ENCODE measurements around the gene ACSL1.
"Not testable (repeated sequence)": the region's sequence is repeated elsewhere in the genome, so short reads cannot be mapped to it uniquely, and the experiment has no call there.

Gene ACSL1

GRCh38 chr4:184750926-184751584 is 74.7 kb downstream of the ACSL1 start:
- DNase-seq, result no peak

GRCh38 chr4:184748251-184748652 is 77.5 kb downstream of the ACSL1 start:
- no peak for DNase-seq

GRCh38 chr4:184747034-184747830 is 78.5 kb downstream of the ACSL1 start:
- DNase-seq, result no peak

- DNase-seq, result peak; percentile 71
These were observed 79.7 kb downstream of the ACSL1 start for GRCh38 chr4:184745831-184746795.

- DNase-seq, result no peak
These were observed 81.5 kb downstream of the ACSL1 start for GRCh38 chr4:184744236-184744635.

- DNase-seq, result no peak
These were observed 82.1 kb downstream of the ACSL1 start for GRCh38 chr4:184743650-184744049.

GRCh38 chr4:184741651-184742050 is 84.1 kb downstream of the ACSL1 start:
- DNase-seq, result not testable (repeated sequence)

GRCh38 chr4:184740980-184741391 is 84.8 kb downstream of the ACSL1 start:
- no peak for DNase-seq

GRCh38 chr4:184739575-184739974 is 86.2 kb downstream of the ACSL1 start:
- not testable (repeated sequence) for DNase-seq

GRCh38 chr4:184734758-184735157 is 91.0 kb downstream of the ACSL1 start:
- no peak for DNase-seq

GRCh38 chr4:184733654-184734524 is 91.9 kb downstream of the ACSL1 start, which contains the start of gene CENPU:
TSS of gene CENPU (minus strand) at chr4:184734096. CDS start at chr4:184734062, 34 bp downstream.
- DNase-seq, result peak; percentile 93

GRCh38 chr4:184732126-184732525 is 93.6 kb downstream of the ACSL1 start:
- DNase-seq, result no peak

- no peak for DNase-seq
These were observed 94.7 kb downstream of the ACSL1 start for GRCh38 chr4:184731056-184731455.

GRCh38 chr4:184729946-184730345 is 95.8 kb downstream of the ACSL1 start:
- no peak for DNase-seq

- no peak for DNase-seq
These were observed 96.9 kb downstream of the ACSL1 start for GRCh38 chr4:184728858-184729257.

- DNase-seq, result no peak
These were observed 98.3 kb downstream of the ACSL1 start for GRCh38 chr4:184727430-184727829.

GRCh38 chr4:184722798-184723197 is 103.0 kb downstream of the ACSL1 start:
- no peak for DNase-seq

- no peak for DNase-seq
These were observed 104.5 kb downstream of the ACSL1 start for GRCh38 chr4:184721254-184721653.

GRCh38 chr4:184719407-184719806 is 106.4 kb downstream of the ACSL1 start:
- no peak for DNase-seq

- DNase-seq, result no peak
These were observed 110.2 kb downstream of the ACSL1 start for GRCh38 chr4:184715526-184715925.

- DNase-seq, result no peak
These were observed 111.9 kb downstream of the ACSL1 start for GRCh38 chr4:184713887-184714286.

- no peak for DNase-seq
These were observed 113.4 kb downstream of the ACSL1 start for GRCh38 chr4:184712322-184712721.
